Astrocyte (in vitro differentiated cells and primary cell): Measurements from ENCODE around the gene CDH23. TPM values are rescaled to one million over a fixed set of nuclear protein-coding genes. Genes with fewer than 3 reads are reported as not detected.
A peak's percentile ranks its signal among the peaks of the same experiment; 100 is the strongest.

Experiments used
- DNase-seq: peaks from one replicate; pipeline ENCODE4 v3.0.0-alpha.2; 2010; ENCODE audit warnings: low read depth
- FAIRE-seq: peaks from 2 replicates; lab custom pipeline; 2011; peaks lifted over from hg19 to GRCh38; lab: Jason Lieb, UNC
- H2AFZ ChIP-seq: 2 replicates; pipeline ENCODE4 v1.6.0; 2012; ENCODE audit warnings: low read depth, low read length, inconsistent platforms
- H3K27ac ChIP-seq: 2 replicates; pipeline ENCODE4 v1.5.1; 2011; ENCODE audit warnings: low read depth, low read length, inconsistent platforms
- H3K27me3 ChIP-seq: 2 replicates; pipeline ENCODE4 v1.6.0; 2011; ENCODE audit warnings: low read length, inconsistent platforms; ENCODE audit not compliant: insufficient read depth
- H3K36me3 ChIP-seq: 2 replicates; pipeline ENCODE4 v1.5.1; 2011; ENCODE audit warnings: low read length, inconsistent platforms; ENCODE audit not compliant: insufficient read depth
- H3K4me1 ChIP-seq: 2 replicates; pipeline ENCODE4 v1.5.1; 2011; ENCODE audit warnings: low read length, inconsistent platforms; ENCODE audit not compliant: insufficient read depth
- H3K4me2 ChIP-seq: 2 replicates; pipeline ENCODE4 v1.6.0; 2012; ENCODE audit warnings: low read length, inconsistent platforms
- H3K4me3 ChIP-seq: 2 replicates; pipeline ENCODE4 v1.5.1; 2011; ENCODE audit warnings: low read depth, mild to moderate bottlenecking, low read length, inconsistent platforms; ENCODE audit not compliant: insufficient read depth
- H3K79me2 ChIP-seq: 2 replicates; pipeline ENCODE4 v1.6.0; 2012; ENCODE audit warnings: mild to moderate bottlenecking, low read length, inconsistent platforms; ENCODE audit not compliant: insufficient read depth
- H3K9ac ChIP-seq: 2 replicates; pipeline ENCODE4 v1.6.0; 2012; ENCODE audit warnings: mild to moderate bottlenecking, low read length, inconsistent platforms
- H3K9me3 ChIP-seq: 2 replicates; pipeline ENCODE4 v1.5.1; 2012; ENCODE audit warnings: low read depth, mild to moderate bottlenecking, low read length, inconsistent platforms; ENCODE audit not compliant: insufficient read depth
- H4K20me1 ChIP-seq: 2 replicates; pipeline ENCODE4 v1.6.0; 2012; ENCODE audit warnings: low read length, inconsistent platforms; ENCODE audit not compliant: insufficient read depth
- H3K27ac Mint-ChIP-seq: one replicate; pipeline ENCODE4 v1.8.0; 2021; ENCODE audit warnings: mild to moderate bottlenecking, mixed read lengths; ENCODE audit not compliant: unreplicated experiment
- H3K27me3 Mint-ChIP-seq: one replicate; pipeline ENCODE4 v1.8.0; 2021; ENCODE audit warnings: low read depth, mixed read lengths; ENCODE audit not compliant: unreplicated experiment
- H3K36me3 Mint-ChIP-seq: one replicate; pipeline ENCODE4 v1.8.0; 2021; ENCODE audit warnings: low read depth, mixed read lengths; ENCODE audit not compliant: unreplicated experiment
- H3K4me1 Mint-ChIP-seq: one replicate; pipeline ENCODE4 v1.8.0; 2021; ENCODE audit warnings: low read depth, mixed read lengths; ENCODE audit not compliant: unreplicated experiment
- H3K4me3 Mint-ChIP-seq: one replicate; pipeline ENCODE4 v1.8.0; 2021; ENCODE audit warnings: mild to moderate bottlenecking, moderate library complexity, mixed read lengths; ENCODE audit not compliant: unreplicated experiment
- H3K9me3 Mint-ChIP-seq: one replicate; pipeline ENCODE4 v1.8.0; 2021; ENCODE audit warnings: mild to moderate bottlenecking, mixed read lengths; ENCODE audit not compliant: unreplicated experiment
- CTCF ChIP-seq: IDR thresholded peaks from 2 replicates; pipeline ENCODE4 v1.5.1; 2011; ENCODE audit warnings: low read depth, mild to moderate bottlenecking, inconsistent platforms, low read length, moderate library complexity; ENCODE audit not compliant: insufficient read depth
- EZH2 ChIP-seq: IDR thresholded peaks from 2 replicates; pipeline ENCODE4 v1.6.1; 2012; ENCODE audit warnings: mild to moderate bottlenecking, low read length, inconsistent platforms; ENCODE audit not compliant: insufficient read depth
- total RNA-seq: library from RNA; stranded (reverse); gene quantifications from 2 replicates; pipeline ENCODE4 v1.2.1, GENCODE V29; 2021

Gene CDH23
- total RNA-seq, 1 donor from 2014 or later, result not detected

GRCh38 chr10:71443676-71444075 is 47.0 kb downstream of the CDH23 start:
- Mint-ChIP-seq H3K36me3 (no peaks in the 10 kb centered on the region), H3K4me3 (peak overlapping the region; percentile 29), H3K9me3 (peaks cover 4% of the 10 kb centered on the region), H3K27me3 (peaks cover 68% of the 10 kb centered on the region), H3K4me1 (no peaks in the 10 kb centered on the region), H3K27ac (no peak overlapping the region)
- H3K79me2 ChIP-seq, result no peaks in the 10 kb centered on the region
- H2AFZ ChIP-seq, result no peak overlapping the region
- H3K36me3 ChIP-seq, result no peaks in the 10 kb centered on the region
- H3K4me2 ChIP-seq, result no peak overlapping the region
- TF ChIP-seq CTCF (no peak), EZH2 (no peak)
- no peak overlapping the region for H3K4me3 ChIP-seq
- no peak overlapping the region for H3K27ac ChIP-seq
- no peak for FAIRE-seq
- DNase-seq, result no peak
- no peaks in the 10 kb centered on the region for H3K9me3 ChIP-seq
- peaks cover 4% of the 10 kb centered on the region for H3K27me3 ChIP-seq
- no peak overlapping the region for H3K9ac ChIP-seq
- H3K4me1 ChIP-seq, result no peaks in the 10 kb centered on the region
- H4K20me1 ChIP-seq, result no peaks in the 10 kb centered on the region

GRCh38 chr10:71444284-71445054 is 47.7 kb downstream of the CDH23 start:
- FAIRE-seq (no peak), DNase-seq (no peak)
- Histone ChIP-seq H3K27ac (no peak overlapping the region), H3K4me1 (no peaks in the 10 kb centered on the region), H3K9ac (no peak overlapping the region), H2AFZ (no peak overlapping the region), H3K4me3 (no peak overlapping the region), H3K36me3 (no peaks in the 10 kb centered on the region), H4K20me1 (no peaks in the 10 kb centered on the region), H3K27me3 (peaks cover 4% of the 10 kb centered on the region), H3K9me3 (no peaks in the 10 kb centered on the region), H3K4me2 (no peak overlapping the region), H3K79me2 (no peaks in the 10 kb centered on the region)
- Mint-ChIP-seq H3K36me3 (no peaks in the 10 kb centered on the region), H3K4me1 (no peaks in the 10 kb centered on the region), H3K27ac (no peak overlapping the region), H3K9me3 (peaks cover 4% of the 10 kb centered on the region), H3K27me3 (peaks cover 68% of the 10 kb centered on the region), H3K4me3 (no peak overlapping the region)
- TF ChIP-seq EZH2, result no peak
- no peak for TF ChIP-seq CTCF

GRCh38 chr10:71447676-71448075 is 51.0 kb downstream of the CDH23 start:
- TF ChIP-seq CTCF (no peak), EZH2 (no peak)
- no peaks in the 10 kb centered on the region for H3K36me3 Mint-ChIP-seq
- FAIRE-seq, result no peak
- DNase-seq, result no peak
- Histone ChIP-seq H3K27me3 (peaks cover 2% of the 10 kb centered on the region), H3K27ac (no peak overlapping the region), H3K79me2 (no peaks in the 10 kb centered on the region), H3K9me3 (no peaks in the 10 kb centered on the region), H2AFZ (no peak overlapping the region), H3K4me2 (no peak overlapping the region), H4K20me1 (no peaks in the 10 kb centered on the region), H3K36me3 (no peaks in the 10 kb centered on the region), H3K9ac (no peak overlapping the region), H3K4me1 (no peaks in the 10 kb centered on the region), H3K4me3 (no peak overlapping the region)
- no peaks in the 10 kb centered on the region for H3K4me1 Mint-ChIP-seq
- no peaks in the 10 kb centered on the region for H3K9me3 Mint-ChIP-seq
- no peak overlapping the region for H3K27ac Mint-ChIP-seq
- peaks cover 66% of the 10 kb centered on the region for H3K27me3 Mint-ChIP-seq
- no peak overlapping the region for H3K4me3 Mint-ChIP-seq
